Measurements from ENCODE around the gene TANC1.

- TF ChIP-seq CTCF (IDR thresholded peaks at IDR 0.05), result no peak
- no peak for TF ChIP-seq ZFX (IDR thresholded peaks at IDR 0.05; ENCODE audit: borderline replicate concordance)
Observed at GRCh38 chr2:159004849-159005248, 36.4 kb downstream of the TANC1 start.
